H1 (cell line): ENCODE measurements around the gene HDAC6. TPM values are rescaled to one million over a fixed set of nuclear protein-coding genes. Genes with fewer than 3 reads are reported as not detected.

Experiments used
- CHD7 ChIP-seq: fragments of 300-600 bp; sonication (generic); IDR thresholded peaks from 2 replicates; pipeline ENCODE4 v1.7.1; 2012; ENCODE audit warnings: low read length, moderate library complexity, mild to moderate bottlenecking, inconsistent platforms; ENCODE audit not compliant: insufficient replicate concordance
- NANOG ChIP-seq: IDR thresholded peaks from 2 replicates; pipeline ENCODE4 v1.6.1; 2011; ENCODE audit warnings: low read length, low read depth, mild to moderate bottlenecking, inconsistent platforms; ENCODE audit not compliant: insufficient read depth, poor library complexity, severe bottlenecking
- POLR2AphosphoS5 ChIP-seq: IDR thresholded peaks from 2 replicates; pipeline ENCODE4 v1.6.1; 2011; ENCODE audit warnings: low read depth, low read length
- SP4 ChIP-seq: IDR thresholded peaks from 2 replicates; pipeline ENCODE4 v1.6.1; 2012; ENCODE audit warnings: low read length, inconsistent platforms
- polyA plus RNA-seq, 7 experiments: library from polyadenylated mRNA; depleted of rRNA in 3 of 7; stranded (reverse) in 5 of 7; unstranded in 2 of 7; fragments of >200 nt in 5 of 7; fragments of 200-250 nt in 2 of 7; gene quantifications; 1 replicate in 5 of 7; 2 replicates in 1 of 7; 4 replicates in 1 of 7; pipeline versions ENCODE4 v1.2.1 to v1.2.3, GENCODE V29; 2011 to 2013; ENCODE audit warnings: missing spikeins in 2 of 7, mixed read lengths in 2 of 7
- total RNA-seq: library from RNA; stranded (reverse); fragmentation: NEBNext Ultra II Directional; extraction: Animal tissue kit (Norgen Biotek cat#: 25700); gene quantifications from 2 replicates; pipeline ENCODE4 v1.2.1, GENCODE V29; 2021

The HDAC6 gene
- total and polyA plus RNA-seq, 2 of the 8 experiments (the other 6 are each of a cell fraction or from before 2014, with no cell fraction given): 34.0 to 51.8 TPM

- no peak for TF ChIP-seq CHD7
- no peak for TF ChIP-seq SP4
- TF ChIP-seq POLR2AphosphoS5: no peak
- no peak for TF ChIP-seq NANOG
These were observed 16.7 kb upstream of the HDAC6 start (continued) for GRCh38 chrX:48785186-48785539.
